KMS-11 (cell line): ENCODE data around the gene SCN5A.

ENCODE experiments used
- H2AFZ ChIP-seq: fragments of 200-600 bp; sonication (generic); 2 replicates; pipeline ENCODE4 v1.6.1; 2016; ENCODE audit warnings: antibody characterized with exemption, mixed run types, low read depth
- H3K27ac ChIP-seq: fragments of 200-600 bp; sonication (generic); 2 replicates; pipeline ENCODE4 v1.6.1; 2016; ENCODE audit warnings: mild to moderate bottlenecking, mixed run types
- H3K27me3 ChIP-seq: fragments of 200-600 bp; sonication (generic); 2 replicates; pipeline ENCODE4 v1.6.1; 2017; ENCODE audit warnings: mild to moderate bottlenecking, low read depth, mixed run types, moderate library complexity; ENCODE audit not compliant: insufficient read depth
- H3K36me3 ChIP-seq: fragments of 200-600 bp; sonication (generic); 2 replicates; pipeline ENCODE4 v1.6.1; 2017; ENCODE audit warnings: mild to moderate bottlenecking, mixed run types; ENCODE audit not compliant: insufficient read depth
- H3K4me1 ChIP-seq: fragments of 200-600 bp; sonication (generic); 2 replicates; pipeline ENCODE4 v1.6.1; 2016; ENCODE audit warnings: mild to moderate bottlenecking, low read depth, mixed run types; ENCODE audit not compliant: poor library complexity, severe bottlenecking
- H3K4me2 ChIP-seq: fragments of 200-600 bp; sonication (generic); 2 replicates; pipeline ENCODE4 v1.7.0; 2016; ENCODE audit warnings: mild to moderate bottlenecking, mixed run types
- H3K4me3 ChIP-seq: fragments of 200-600 bp; sonication (generic); IDR thresholded peaks from 2 replicates; pipeline ENCODE4 v1.6.1; 2017; ENCODE audit warnings: low read depth, low read length, mixed read lengths; ENCODE audit not compliant: insufficient read depth
- H3K79me2 ChIP-seq: fragments of 200-600 bp; sonication (generic); 2 replicates; pipeline ENCODE4 v1.6.1; 2016; ENCODE audit warnings: low read depth, mixed run types; ENCODE audit not compliant: insufficient read depth
- H3K9ac ChIP-seq: fragments of 200-600 bp; sonication (generic); 2 replicates; pipeline ENCODE4 v1.6.1; 2016; ENCODE audit warnings: mild to moderate bottlenecking, mixed run types
- H4K20me1 ChIP-seq: fragments of 200-600 bp; sonication (generic); 2 replicates; pipeline ENCODE4 v1.6.1; 2016; ENCODE audit warnings: mild to moderate bottlenecking, mixed run types; ENCODE audit not compliant: insufficient read depth
- TF ChIP-seq, protein P1 (sequence below): fragments of 200-600 bp; sonication (generic); conservative IDR thresholded peaks from 2 replicates; pipeline ENCODE4 v1.6.1; 2017; ENCODE audit warnings: low read depth, mild to moderate bottlenecking, antibody characterized with exemption, low read length, moderate library complexity, mixed read lengths

SCN5A gene

DNA sequence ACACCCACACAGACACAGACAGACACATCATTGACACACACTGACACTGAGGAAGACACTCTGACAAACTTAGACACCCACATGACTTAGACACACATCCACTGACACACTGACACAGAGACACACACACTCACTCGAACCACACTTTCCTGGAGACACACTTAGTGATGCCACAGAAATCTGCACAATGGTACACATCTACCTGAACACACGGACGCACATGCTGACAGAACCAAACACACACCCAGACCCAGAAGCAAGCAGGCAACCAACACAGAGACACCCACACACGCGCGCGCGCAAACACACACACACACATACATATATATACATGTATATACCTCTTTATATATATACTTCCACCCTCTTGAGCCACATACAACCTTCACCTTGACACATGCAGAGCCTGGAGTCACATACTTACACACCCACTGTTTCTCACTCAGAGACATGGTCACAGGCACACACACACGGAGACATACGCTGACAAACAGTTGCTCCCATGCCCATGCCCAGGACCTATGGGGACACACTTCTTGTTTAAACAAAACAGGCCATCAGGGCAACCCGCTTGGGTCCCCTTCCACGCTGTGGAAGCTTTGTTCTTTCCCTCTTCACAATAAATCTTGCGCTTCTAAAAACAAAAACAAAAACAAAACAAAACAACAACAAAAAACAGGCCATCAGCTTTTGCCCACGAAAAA lies 913 bp upstream of the SCN5A start:
- Histone ChIP-seq H3K4me3 (no peak overlapping the region), H3K27me3 (no peaks in the 10 kb centered on the region; the same call in 1 of the 2 replicates), H2AFZ (peak overlapping the region; percentile 75; the same call in 1 of the 2 replicates), H3K4me2 (peak overlapping the region; percentile 48), H3K27ac (no peak overlapping the region), H3K79me2 (no peaks in the 10 kb centered on the region), H3K9ac (peak overlapping the region; percentile 52; the same call in 1 of the 2 replicates), H4K20me1 (no peaks in the 10 kb centered on the region), H3K36me3 (no peaks in the 10 kb centered on the region), H3K4me1 (no peaks in the 10 kb centered on the region)
- TF ChIP-seq, protein P1, sequence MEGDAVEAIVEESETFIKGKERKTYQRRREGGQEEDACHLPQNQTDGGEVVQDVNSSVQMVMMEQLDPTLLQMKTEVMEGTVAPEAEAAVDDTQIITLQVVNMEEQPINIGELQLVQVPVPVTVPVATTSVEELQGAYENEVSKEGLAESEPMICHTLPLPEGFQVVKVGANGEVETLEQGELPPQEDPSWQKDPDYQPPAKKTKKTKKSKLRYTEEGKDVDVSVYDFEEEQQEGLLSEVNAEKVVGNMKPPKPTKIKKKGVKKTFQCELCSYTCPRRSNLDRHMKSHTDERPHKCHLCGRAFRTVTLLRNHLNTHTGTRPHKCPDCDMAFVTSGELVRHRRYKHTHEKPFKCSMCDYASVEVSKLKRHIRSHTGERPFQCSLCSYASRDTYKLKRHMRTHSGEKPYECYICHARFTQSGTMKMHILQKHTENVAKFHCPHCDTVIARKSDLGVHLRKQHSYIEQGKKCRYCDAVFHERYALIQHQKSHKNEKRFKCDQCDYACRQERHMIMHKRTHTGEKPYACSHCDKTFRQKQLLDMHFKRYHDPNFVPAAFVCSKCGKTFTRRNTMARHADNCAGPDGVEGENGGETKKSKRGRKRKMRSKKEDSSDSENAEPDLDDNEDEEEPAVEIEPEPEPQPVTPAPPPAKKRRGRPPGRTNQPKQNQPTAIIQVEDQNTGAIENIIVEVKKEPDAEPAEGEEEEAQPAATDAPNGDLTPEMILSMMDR = no peak

DNA sequence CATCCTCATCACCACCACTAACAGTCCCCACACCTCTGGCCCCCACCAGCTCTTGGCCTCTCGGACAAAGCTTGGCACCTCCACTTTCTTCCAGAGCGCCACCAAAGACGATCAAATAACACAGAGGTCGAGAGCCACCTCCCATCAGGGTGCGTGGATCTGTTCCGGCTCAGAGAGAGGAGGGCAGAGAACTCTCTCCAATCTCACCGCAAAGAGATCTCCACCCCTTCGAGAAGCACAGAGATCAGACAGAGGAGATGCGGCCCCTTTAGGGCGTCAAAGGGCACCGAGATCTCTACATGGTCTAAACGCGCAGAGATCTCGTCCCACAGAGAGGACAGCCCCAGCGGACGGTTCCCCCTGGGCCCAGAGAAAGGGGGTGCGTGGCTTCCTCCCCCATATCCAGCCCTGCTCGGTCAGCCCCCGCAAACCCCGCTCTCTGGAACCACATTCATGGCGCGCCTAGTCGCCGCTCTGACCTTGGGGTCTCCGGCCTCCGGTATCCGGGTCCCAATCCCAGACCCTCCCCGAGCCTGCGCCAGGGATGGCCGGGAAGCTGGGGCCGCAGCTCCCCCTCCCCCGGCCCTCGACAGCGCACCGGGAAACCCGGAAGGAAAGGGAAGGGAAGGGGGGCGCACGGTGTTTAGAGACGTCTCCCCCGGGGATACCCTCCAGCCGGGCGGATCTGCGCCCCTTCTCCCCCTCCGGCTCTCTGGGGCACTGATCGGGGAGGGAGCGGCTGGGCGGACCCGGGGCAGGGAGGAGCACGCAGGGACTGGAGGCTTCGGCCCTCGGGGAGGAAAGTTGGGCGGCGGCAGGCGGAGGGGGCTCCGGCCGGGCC lies 608 bp downstream of the SCN5A start:
- Histone ChIP-seq H3K9ac (no peak overlapping the region), H2AFZ (peak overlapping the region; percentile 30; the same call in 1 of the 2 replicates), H3K27me3 (no peaks in the 10 kb centered on the region; the same call in 1 of the 2 replicates)

DNA sequence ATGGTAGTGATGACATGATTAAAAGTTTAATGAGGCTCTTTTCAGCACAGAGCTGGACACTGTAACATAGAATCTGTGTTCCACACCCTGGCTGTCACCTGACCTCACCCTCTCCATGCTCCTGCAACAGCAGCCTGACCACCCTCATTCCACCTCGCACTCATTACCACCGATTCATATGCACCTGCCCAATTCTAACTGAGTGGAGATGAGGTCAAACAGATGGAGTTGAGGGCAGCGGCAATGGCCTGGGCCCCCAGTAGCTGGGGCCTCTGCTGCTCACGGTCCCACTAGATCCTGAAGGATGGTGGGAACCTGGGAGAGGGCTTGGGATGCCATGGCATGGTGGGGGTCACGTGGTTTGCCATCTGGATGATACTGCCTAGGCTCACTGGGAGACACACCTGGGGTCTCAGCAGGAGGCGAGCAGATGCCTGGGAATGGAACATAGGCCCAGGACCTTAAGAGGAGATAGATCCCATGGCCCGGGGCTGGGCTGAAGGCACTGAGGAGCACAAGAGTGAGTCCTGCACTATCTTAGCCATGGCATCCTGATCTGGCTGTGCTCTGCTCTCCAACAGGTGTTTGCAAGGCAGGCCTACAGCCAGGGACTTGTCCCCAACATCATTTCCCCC lies 1.3 kb downstream of the SCN5A start:
- Histone ChIP-seq H3K4me1 (no peaks in the 10 kb centered on the region), H2AFZ (no peak overlapping the region), H3K27me3 (no peaks in the 10 kb centered on the region; the same call in 1 of the 2 replicates), H3K27ac (no peak overlapping the region), H3K36me3 (no peaks in the 10 kb centered on the region), H3K79me2 (no peaks in the 10 kb centered on the region), H3K9ac (no peak overlapping the region), H3K4me2 (no peak overlapping the region), H3K4me3 (no peak overlapping the region), H4K20me1 (no peaks in the 10 kb centered on the region)
- TF ChIP-seq, protein P1 = no peak

More for the DNA sequence above, 608 bp downstream of the SCN5A start:
- H3K4me2 ChIP-seq = peak overlapping the region; percentile 29; the same call in 1 of the 2 replicates
- TF ChIP-seq, protein P1 = no peak
- H3K4me3 ChIP-seq = no peak overlapping the region
- H4K20me1 ChIP-seq = no peaks in the 10 kb centered on the region
- no peaks in the 10 kb centered on the region for H3K4me1 ChIP-seq
- H3K79me2 ChIP-seq = no peaks in the 10 kb centered on the region
- H3K36me3 ChIP-seq = no peaks in the 10 kb centered on the region
- no peak overlapping the region for H3K27ac ChIP-seq

DNA sequence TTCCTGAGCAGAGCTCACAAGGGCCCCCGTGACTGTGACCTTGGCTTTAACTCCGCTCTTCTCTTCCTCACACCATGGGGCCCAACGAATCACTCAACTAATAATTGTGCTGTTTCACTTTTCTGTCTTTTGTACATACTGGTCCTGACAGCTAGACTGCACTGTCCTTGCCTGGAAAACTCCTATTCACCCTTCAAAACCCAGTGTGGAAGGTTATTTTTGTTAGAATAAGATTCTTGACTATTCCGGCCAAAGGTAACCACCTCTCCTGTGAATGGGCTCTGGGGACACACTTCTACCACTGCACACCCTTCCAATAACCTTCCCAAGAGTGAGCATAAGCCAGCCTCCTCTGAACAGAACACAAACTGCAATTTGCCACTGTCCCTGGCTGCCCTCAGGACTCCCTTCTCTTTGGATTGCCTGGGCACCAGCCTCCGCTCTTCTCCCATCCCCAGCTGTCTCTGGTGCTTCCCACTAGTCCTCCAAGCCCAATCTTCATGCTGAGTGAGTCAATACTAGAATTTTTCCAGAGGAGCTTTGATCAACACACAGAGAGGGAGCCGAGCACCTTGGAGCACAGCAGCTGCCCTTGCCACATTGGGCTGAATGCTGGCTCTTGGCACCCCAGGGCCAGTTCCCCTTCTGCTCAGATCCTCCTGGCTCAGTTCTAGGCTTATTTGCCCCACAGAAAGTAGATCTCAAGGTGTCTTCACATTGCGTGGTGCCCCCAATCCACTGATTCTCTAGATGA lies 2.1 kb downstream of the SCN5A start:
- TF ChIP-seq, protein P1 = no peak

More for the DNA sequence above, 2.1 kb downstream of the SCN5A start:
- H3K4me2 ChIP-seq = no peak overlapping the region
- no peaks in the 10 kb centered on the region for H4K20me1 ChIP-seq
- no peak overlapping the region for H2AFZ ChIP-seq
- no peak overlapping the region for H3K27ac ChIP-seq
- no peaks in the 10 kb centered on the region for H3K36me3 ChIP-seq
- H3K9ac ChIP-seq = no peak overlapping the region
- H3K4me3 ChIP-seq = no peak overlapping the region
- no peaks in the 10 kb centered on the region for H3K79me2 ChIP-seq
- H3K4me1 ChIP-seq = no peaks in the 10 kb centered on the region
- no peaks in the 10 kb centered on the region; the same call in 1 of the 2 replicates for H3K27me3 ChIP-seq
